ENCODE results near the gene DOCK2.

Gene DOCK2

DNA sequence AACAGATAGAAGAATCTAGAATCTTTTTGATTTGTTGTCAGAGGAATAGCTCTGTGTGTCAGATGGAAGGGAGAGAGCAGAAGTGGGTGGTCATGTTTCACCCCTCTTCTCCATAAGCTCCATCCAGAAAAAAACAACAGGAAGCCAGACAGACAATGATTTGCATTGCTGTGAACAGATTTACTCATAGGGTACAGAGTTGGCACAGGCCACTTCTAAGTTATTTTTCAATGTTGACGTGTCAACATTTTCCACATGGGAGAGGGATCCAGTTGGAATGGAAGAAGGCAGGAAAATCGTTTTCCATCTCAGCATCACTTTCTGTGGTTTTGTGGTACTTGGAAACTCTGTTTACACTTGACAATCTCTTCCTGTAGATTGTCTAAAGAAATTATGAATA is 256.5 kb downstream of the DOCK2 start:
- no peak for TF ChIP-seq CTCF (IDR thresholded peaks at IDR 0.05; ENCODE audit: low read length, missing control alignments)
- peak; percentile 50 for DNase-seq (ENCODE audit: low read depth)

GRCh38 chr5:169895926-169896325 is 258.9 kb downstream of the DOCK2 start:
- H3K4me3 ChIP-seq (replicated peaks; ENCODE audit: low read depth, low read length): no peak overlapping the region
- DNase-seq (ENCODE audit: low read depth): peak; percentile 39
- TF ChIP-seq CTCF (IDR thresholded peaks at IDR 0.05; ENCODE audit: low read length, missing control alignments): no peak

More for the DNA sequence above, 256.5 kb downstream of the DOCK2 start:
- H3K4me3 ChIP-seq (replicated peaks; ENCODE audit: low read depth, low read length): no peak overlapping the region

GRCh38 chr5:169897481-169897880 is 260.4 kb downstream of the DOCK2 start:
- no peak overlapping the region for H3K4me3 ChIP-seq (replicated peaks; ENCODE audit: low read depth, low read length)
- no peak for TF ChIP-seq CTCF (IDR thresholded peaks at IDR 0.05; ENCODE audit: low read length, missing control alignments)

GRCh38 chr5:169901896-169902295 is 264.8 kb downstream of the DOCK2 start:
- no peak for TF ChIP-seq CTCF (IDR thresholded peaks at IDR 0.05; ENCODE audit: low read length, missing control alignments)
- no peak for DNase-seq (ENCODE audit: low read depth)
- H3K4me3 ChIP-seq (replicated peaks; ENCODE audit: low read depth, low read length): no peak overlapping the region

More at GRCh38 chr5:169897481-169897880, 260.4 kb downstream of the DOCK2 start:
- DNase-seq (ENCODE audit: low read depth): no peak

- TF ChIP-seq CTCF (IDR thresholded peaks at IDR 0.05; ENCODE audit: low read length, missing control alignments): no peak
- no peak overlapping the region for H3K4me3 ChIP-seq (replicated peaks; ENCODE audit: low read depth, low read length)
- peak; percentile 82 for DNase-seq (ENCODE audit: low read depth)
These were observed 267.0 kb downstream of the DOCK2 start for GRCh38 chr5:169904059-169904458.

DNA sequence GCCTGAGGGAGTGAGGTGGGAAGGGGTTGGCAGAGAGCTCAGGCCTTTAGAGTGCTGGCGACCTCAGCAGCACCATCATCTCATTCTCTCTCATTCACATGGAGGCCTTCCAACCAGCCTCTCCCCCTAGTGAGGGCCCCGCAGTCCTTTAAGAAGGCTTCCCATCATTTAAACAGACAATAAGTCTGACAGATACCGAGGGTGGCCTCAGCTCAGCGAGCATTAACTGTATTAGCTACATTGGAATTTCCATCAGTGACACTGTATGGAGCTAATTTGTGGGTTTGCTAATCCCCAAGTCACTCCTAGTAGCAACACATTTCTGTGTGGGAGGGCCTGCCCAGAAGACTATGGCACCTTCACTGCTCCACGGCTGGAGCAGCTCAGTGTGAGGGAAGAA is 267.4 kb downstream of the DOCK2 start:
- no peak for DNase-seq (ENCODE audit: low read depth)
- TF ChIP-seq CTCF (IDR thresholded peaks at IDR 0.05; ENCODE audit: low read length, missing control alignments): no peak
- no peak overlapping the region for H3K4me3 ChIP-seq (replicated peaks; ENCODE audit: low read depth, low read length)

GRCh38 chr5:169905017-169905416 is 267.9 kb downstream of the DOCK2 start:
- no peak for DNase-seq (ENCODE audit: low read depth)
- TF ChIP-seq CTCF (IDR thresholded peaks at IDR 0.05; ENCODE audit: low read length, missing control alignments): no peak
- H3K4me3 ChIP-seq (replicated peaks; ENCODE audit: low read depth, low read length): no peak overlapping the region
